HFFc6 (cell line): ENCODE data around the gene UBLCP1. TPM values are rescaled to one million over a fixed set of nuclear protein-coding genes. Genes with fewer than 3 reads are reported as not detected.

ENCODE experiments used
- DNase-seq: peaks from one replicate; pipeline ENCODE4 v3.0.0-alpha.2; 2018
- H3K27ac Mint-ChIP-seq: 2 replicates; pipeline ENCODE4 v1.8.0; 2020; ENCODE audit warnings: mild to moderate bottlenecking, mixed read lengths
- H3K27me3 Mint-ChIP-seq: 2 replicates; pipeline ENCODE4 v1.8.0; 2021; ENCODE audit warnings: mild to moderate bottlenecking, moderate library complexity, mixed read lengths; ENCODE audit not compliant: insufficient read depth
- H3K36me3 Mint-ChIP-seq: 2 replicates; pipeline ENCODE4 v1.8.0; 2021; ENCODE audit warnings: low read depth, mixed read lengths
- H3K4me1 Mint-ChIP-seq: 2 replicates; pipeline ENCODE4 v1.8.0; 2020; ENCODE audit warnings: low read depth, mixed read lengths
- H3K4me3 Mint-ChIP-seq: 2 replicates; pipeline ENCODE4 v1.8.0; 2020; ENCODE audit warnings: mild to moderate bottlenecking, moderate library complexity, mixed read lengths
- H3K9me3 Mint-ChIP-seq: 2 replicates; pipeline ENCODE4 v1.8.0; 2020; ENCODE audit warnings: mild to moderate bottlenecking, mixed read lengths
- total RNA-seq, 6 experiments: library from RNA; stranded (reverse); fragmentation: NEBNext Ultra II Directional; extraction: Animal tissue kit (Norgen Biotek cat#: 25700); gene quantifications; 2 replicates in 1 of 6; 3 replicates in 5 of 6; pipeline ENCODE4 v1.2.3, GENCODE V29; 2021
- TF ChIP-seq, protein P1 (sequence below): fragments of 200-600 bp; sonication (generic); IDR thresholded peaks from 2 replicates; pipeline ENCODE4 v1.5.0; 2021; ENCODE audit warnings: antibody characterized with exemption, mild to moderate bottlenecking

The UBLCP1 gene
- total RNA-seq, 6 experiments from 2014 or later: 30.6 to 37.6 (median 35.0) TPM

DNA sequence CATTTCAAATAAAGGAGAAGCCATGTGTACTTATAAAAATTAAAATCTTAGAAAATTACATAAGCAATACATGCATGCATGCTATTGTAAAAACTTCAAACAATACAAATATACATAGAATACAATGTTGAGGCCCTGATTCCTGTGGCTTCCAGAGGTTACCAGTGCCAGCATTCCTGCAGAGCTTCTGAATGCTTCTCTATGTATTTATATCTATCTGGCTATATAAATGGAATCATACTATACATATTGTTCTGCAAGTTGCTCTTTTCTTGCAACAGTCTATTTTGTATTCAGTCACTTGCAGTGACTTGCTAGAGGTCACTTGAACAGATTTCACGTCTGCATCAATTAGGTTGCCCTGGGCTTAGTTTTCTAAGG, 70.4 kb downstream of the UBLCP1 start:
- Mint-ChIP-seq H3K27me3 (peaks cover 2% of the 10 kb centered on the region; the same call in 1 of the 2 replicates), H3K4me1 (peaks cover 75% of the 10 kb centered on the region), H3K9me3 (no peaks in the 10 kb centered on the region), H3K27ac (no peak overlapping the region), H3K36me3 (no peaks in the 10 kb centered on the region), H3K4me3 (no peak overlapping the region)
- DNase-seq: no peak
- TF ChIP-seq, protein P1, sequence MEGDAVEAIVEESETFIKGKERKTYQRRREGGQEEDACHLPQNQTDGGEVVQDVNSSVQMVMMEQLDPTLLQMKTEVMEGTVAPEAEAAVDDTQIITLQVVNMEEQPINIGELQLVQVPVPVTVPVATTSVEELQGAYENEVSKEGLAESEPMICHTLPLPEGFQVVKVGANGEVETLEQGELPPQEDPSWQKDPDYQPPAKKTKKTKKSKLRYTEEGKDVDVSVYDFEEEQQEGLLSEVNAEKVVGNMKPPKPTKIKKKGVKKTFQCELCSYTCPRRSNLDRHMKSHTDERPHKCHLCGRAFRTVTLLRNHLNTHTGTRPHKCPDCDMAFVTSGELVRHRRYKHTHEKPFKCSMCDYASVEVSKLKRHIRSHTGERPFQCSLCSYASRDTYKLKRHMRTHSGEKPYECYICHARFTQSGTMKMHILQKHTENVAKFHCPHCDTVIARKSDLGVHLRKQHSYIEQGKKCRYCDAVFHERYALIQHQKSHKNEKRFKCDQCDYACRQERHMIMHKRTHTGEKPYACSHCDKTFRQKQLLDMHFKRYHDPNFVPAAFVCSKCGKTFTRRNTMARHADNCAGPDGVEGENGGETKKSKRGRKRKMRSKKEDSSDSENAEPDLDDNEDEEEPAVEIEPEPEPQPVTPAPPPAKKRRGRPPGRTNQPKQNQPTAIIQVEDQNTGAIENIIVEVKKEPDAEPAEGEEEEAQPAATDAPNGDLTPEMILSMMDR: no peak

Other genes starting within 250 kb of the UBLCP1 start
- under 1 TPM in 4 of 6 experiments, not detected in 2; 0.16 to 0.41 (median 0.26) TPM for gene EBF1, start 163.4 kb upstream of the UBLCP1 start, total RNA-seq
- gene RNF145, start 53.7 kb upstream of the UBLCP1 start, total RNA-seq: 10 to 100 TPM; 69.8 to 88.1 (median 78.6) TPM
- not detected for gene IL12B, start 67.2 kb downstream of the UBLCP1 start, total RNA-seq